ENCODE results near the gene IL17RA. TPM values are rescaled to one million over a fixed set of nuclear protein-coding genes. Genes with fewer than 3 reads are reported as not detected.

IL17RA gene
- total RNA-seq, 1 donor = 6.2 TPM

- Histone ChIP-seq H2AFZ (ENCODE audit: low read length) (no peak overlapping the region), H3K79me2 (ENCODE audit: insufficient read depth, low read length) (no peaks in the 10 kb centered on the region), H3K27me3 (ENCODE audit: insufficient read depth, low read length) (peaks cover 4% of the 10 kb centered on the region), H3K9me3 (ENCODE audit: low read depth, low read length) (no peaks in the 10 kb centered on the region), H3K4me3 (ENCODE audit: insufficient read depth, low read length) (no peak overlapping the region), H4K20me1 (ENCODE audit: insufficient read depth, low read length) (peaks cover 4% of the 10 kb centered on the region), H3K27ac (ENCODE audit: low read depth, low read length) (no peak overlapping the region), H3K36me3 (ENCODE audit: insufficient read depth, low read length) (no peaks in the 10 kb centered on the region), H3K4me1 (ENCODE audit: insufficient read depth, low read length) (no peaks in the 10 kb centered on the region), H3K4me2 (ENCODE audit: insufficient read depth, low read length) (no peak overlapping the region)
- TF ChIP-seq CTCF (IDR thresholded peaks at IDR 0.05; ENCODE audit: extremely low read depth, low read depth, low read length) = no peak
- DNase-seq (ENCODE audit: insufficient read length, low spot score, missing footprints) = peak; percentile 22
Observed at GRCh38 chr22:17113600-17113999, 28.8 kb downstream of the IL17RA start.

GRCh38 chr22:17114173-17114897, 29.5 kb downstream of the IL17RA start:
- TF ChIP-seq CTCF (IDR thresholded peaks at IDR 0.05; ENCODE audit: extremely low read depth, low read depth, low read length) = no peak
- Histone ChIP-seq H3K27ac (ENCODE audit: low read depth, low read length) (no peak overlapping the region), H3K27me3 (ENCODE audit: insufficient read depth, low read length) (peaks cover 10% of the 10 kb centered on the region), H4K20me1 (ENCODE audit: insufficient read depth, low read length) (peaks cover 4% of the 10 kb centered on the region), H3K36me3 (ENCODE audit: insufficient read depth, low read length) (no peaks in the 10 kb centered on the region), H3K9me3 (ENCODE audit: low read depth, low read length) (no peaks in the 10 kb centered on the region), H3K79me2 (ENCODE audit: insufficient read depth, low read length) (no peaks in the 10 kb centered on the region), H3K4me2 (ENCODE audit: insufficient read depth, low read length) (no peak overlapping the region), H3K4me1 (ENCODE audit: insufficient read depth, low read length) (no peaks in the 10 kb centered on the region), H3K4me3 (ENCODE audit: insufficient read depth, low read length) (no peak overlapping the region), H2AFZ (ENCODE audit: low read length) (no peak overlapping the region)
- DNase-seq (ENCODE audit: insufficient read length, low spot score, missing footprints) = peak; percentile 22

GRCh38 chr22:17114898-17115235, 30.1 kb downstream of the IL17RA start:
- peaks cover 16% of the 10 kb centered on the region for H3K27me3 ChIP-seq (ENCODE audit: insufficient read depth, low read length)
- H3K4me1 ChIP-seq (ENCODE audit: insufficient read depth, low read length) = no peaks in the 10 kb centered on the region
- peaks cover 4% of the 10 kb centered on the region for H4K20me1 ChIP-seq (ENCODE audit: insufficient read depth, low read length)
- H2AFZ ChIP-seq (ENCODE audit: low read length) = no peak overlapping the region
- no peak overlapping the region for H3K27ac ChIP-seq (ENCODE audit: low read depth, low read length)
- H3K9me3 ChIP-seq (ENCODE audit: low read depth, low read length) = no peaks in the 10 kb centered on the region
- H3K4me2 ChIP-seq (ENCODE audit: insufficient read depth, low read length) = no peak overlapping the region
- no peak for DNase-seq (ENCODE audit: insufficient read length, low spot score, missing footprints)
- H3K36me3 ChIP-seq (ENCODE audit: insufficient read depth, low read length) = no peaks in the 10 kb centered on the region
- H3K4me3 ChIP-seq (ENCODE audit: insufficient read depth, low read length) = no peak overlapping the region
- H3K79me2 ChIP-seq (ENCODE audit: insufficient read depth, low read length) = no peaks in the 10 kb centered on the region
- TF ChIP-seq CTCF (IDR thresholded peaks at IDR 0.05; ENCODE audit: extremely low read depth, low read depth, low read length) = no peak

GRCh38 chr22:17115236-17115635, 30.4 kb downstream of the IL17RA start:
- Histone ChIP-seq H3K4me1 (ENCODE audit: insufficient read depth, low read length) (no peaks in the 10 kb centered on the region), H3K36me3 (ENCODE audit: insufficient read depth, low read length) (no peaks in the 10 kb centered on the region), H3K27ac (ENCODE audit: low read depth, low read length) (no peak overlapping the region), H3K9me3 (ENCODE audit: low read depth, low read length) (no peaks in the 10 kb centered on the region), H2AFZ (ENCODE audit: low read length) (no peak overlapping the region), H3K27me3 (ENCODE audit: insufficient read depth, low read length) (peaks cover 17% of the 10 kb centered on the region), H4K20me1 (ENCODE audit: insufficient read depth, low read length) (peaks cover 4% of the 10 kb centered on the region), H3K4me2 (ENCODE audit: insufficient read depth, low read length) (no peak overlapping the region), H3K4me3 (ENCODE audit: insufficient read depth, low read length) (no peak overlapping the region), H3K79me2 (ENCODE audit: insufficient read depth, low read length) (no peaks in the 10 kb centered on the region)
- peak; percentile 30 for DNase-seq (ENCODE audit: insufficient read length, low spot score, missing footprints)
- no peak for TF ChIP-seq CTCF (IDR thresholded peaks at IDR 0.05; ENCODE audit: extremely low read depth, low read depth, low read length)

All from osteoblast (primary cell).